SK-N-SH (cell line): ENCODE results near the gene CD96. TPM values are rescaled to one million over a fixed set of nuclear protein-coding genes. Genes with fewer than 3 reads are reported as not detected.
A peak's percentile ranks its signal among the peaks of the same experiment; 100 is the strongest.

Experiments
- CTCF ChIA-PET: fragments of 300-600, 350-600 bp; formaldehyde crosslinking; extraction: SDS; loops from one replicate; lab custom pipeline; 2021; lab: Yijun Ruan, JAX
- POLR2A ChIA-PET: fragments of 350-600 bp; sonication (Branson Sonifier 250); formaldehyde crosslinking; extraction: SDS; loops from one replicate; lab custom pipeline; 2020; ENCODE audit warnings: antibody characterized with exemption, inconsistent platforms; lab: Yijun Ruan, JAX
- DNase-seq: peaks from one replicate; pipeline ENCODE4 v3.0.0; 2012
- H2AFZ ChIP-seq: fragments of 200-600 bp; sonication (generic); 2 replicates; pipeline ENCODE4 v1.8.1; 2016; ENCODE audit warnings: antibody characterized with exemption, mild to moderate bottlenecking, low read depth
- H3F3A ChIP-seq: fragments of 200-600 bp; sonication (generic); replicated peaks from 2 replicates; pipeline ENCODE3; 2016; ENCODE audit warnings: antibody characterized with exemption, mild to moderate bottlenecking; ENCODE audit not compliant: insufficient read depth
- H3K27ac ChIP-seq, 2 experiments: fragments of 200-500 bp in 1 of 2; fragments of 200-600 bp in 1 of 2; sonication (Bioruptor generic) in 1 of 2; sonication (generic), shearing (Covaris generic) in 1 of 2; 2 replicates each; pipeline versions ENCODE4 v1.5.1 to v1.6.1; 2014 to 2016; ENCODE audit warnings: low read depth in 2 of 2, inconsistent platforms in 1 of 2, low read length in 1 of 2, mild to moderate bottlenecking in 1 of 2, mixed read lengths in 1 of 2
- H3K27me3 ChIP-seq: fragments of 200-600 bp; sonication (generic), shearing (Covaris generic); 2 replicates; pipeline ENCODE4 v1.6.1; 2016; ENCODE audit warnings: mixed run types; ENCODE audit not compliant: insufficient read depth
- H3K36me3 ChIP-seq, 2 experiments: fragments of 200-500 bp in 1 of 2; fragments of 200-600 bp in 1 of 2; sonication (Bioruptor generic) in 1 of 2; sonication (generic) in 1 of 2; replicated peaks in 1 of 2; 2 replicates each; pipeline versions ENCODE3 to v1.5.1; 2014 to 2016; ENCODE audit warnings: low read length in 1 of 2, mild to moderate bottlenecking in 1 of 2; ENCODE audit not compliant: insufficient read depth in 2 of 2, control insufficient read depth in 1 of 2
- H3K4me1 ChIP-seq, 2 experiments: fragments of 200-500 bp in 1 of 2; fragments of 200-600 bp in 1 of 2; sonication (Bioruptor generic) in 1 of 2; sonication (generic), shearing (Covaris generic) in 1 of 2; 2 replicates each; pipeline versions ENCODE4 v1.5.1 to v1.6.1; 2014 to 2016; ENCODE audit warnings: low read depth in 1 of 2, low read length in 1 of 2, mixed run types in 1 of 2; ENCODE audit not compliant: insufficient read depth in 2 of 2, control insufficient read depth in 1 of 2
- H3K4me2 ChIP-seq: fragments of 200-600 bp; sonication (generic), shearing (Covaris generic); 2 replicates; pipeline ENCODE4 v1.6.1; 2017; ENCODE audit warnings: mixed run types
- H3K4me3 ChIP-seq, 2 experiments: fragments of 200-500 bp in 1 of 2; fragments of 200-600 bp in 1 of 2; sonication (Bioruptor generic) in 1 of 2; sonication (generic), shearing (Covaris generic) in 1 of 2; 2 replicates each; pipeline versions ENCODE4 v1.5.1 to v1.8.1; 2014 to 2016; ENCODE audit warnings: low read depth in 2 of 2, inconsistent platforms in 1 of 2, low read length in 1 of 2, mild to moderate bottlenecking in 1 of 2, mixed read lengths in 1 of 2, moderate library complexity in 1 of 2
- H3K79me2 ChIP-seq: fragments of 200-600 bp; sonication (generic); 2 replicates; pipeline ENCODE4 v1.8.1; 2017; ENCODE audit warnings: mild to moderate bottlenecking; ENCODE audit not compliant: insufficient read depth
- H3K9ac ChIP-seq: fragments of 200-600 bp; sonication (generic); 2 replicates; pipeline ENCODE4 v1.6.1; 2017; ENCODE audit warnings: mixed run types
- H3K9me2 ChIP-seq: fragments of 200-600 bp; sonication (generic); 2 replicates; pipeline ENCODE4 v1.6.1; 2017; ENCODE audit warnings: mixed run types
- H3K9me3 ChIP-seq: fragments of 200-600 bp; sonication (generic); 2 replicates; pipeline ENCODE4 v1.6.1; 2017; ENCODE audit warnings: mixed run types, mild to moderate bottlenecking, moderate library complexity
- H4K20me1 ChIP-seq: fragments of 200-600 bp; sonication (generic); 2 replicates; pipeline ENCODE4 v1.6.1; 2017; ENCODE audit warnings: mild to moderate bottlenecking, mixed run types; ENCODE audit not compliant: insufficient read depth
- CHD2 ChIP-seq: fragments of 150-350 bp; IDR thresholded peaks from 2 replicates; pipeline ENCODE4 v1.6.1; 2018; ENCODE audit warnings: low read length; ENCODE audit not compliant: partially characterized antibody
- ELF1 ChIP-seq: IDR thresholded peaks from 2 replicates; pipeline ENCODE4 v1.4.0; 2012
- EP300 ChIP-seq, 2 experiments: IDR thresholded peaks; 2 replicates each; pipeline versions ENCODE4 v1.4.0 to v1.6.1; 2012; ENCODE audit warnings: borderline replicate concordance in 1 of 2, low read depth in 1 of 2, low read length in 1 of 2
- EZH2phosphoT487 ChIP-seq: fragments of 200-600 bp; sonication (generic); IDR thresholded peaks from 2 replicates; pipeline ENCODE4 v1.6.1; 2017; ENCODE audit warnings: low read depth, mixed run types, mild to moderate bottlenecking, antibody characterized with exemption, moderate library complexity, borderline replicate concordance
- FOSL2 ChIP-seq: IDR thresholded peaks from 2 replicates; pipeline ENCODE4 v1.4.0; 2012; ENCODE audit warnings: low read depth, mild to moderate bottlenecking, moderate library complexity, borderline replicate concordance
- FOXJ3 ChIP-seq: sonication (generic); formaldehyde crosslinking; IDR thresholded peaks from 2 replicates; pipeline ENCODE4 v1.5.1; 2020; ENCODE audit warnings: mild to moderate bottlenecking, missing genetic modification reagents
- FOXM1 ChIP-seq: IDR thresholded peaks from 2 replicates; pipeline ENCODE4 v1.4.0; 2012; ENCODE audit warnings: low read depth, mild to moderate bottlenecking
- JUND ChIP-seq: IDR thresholded peaks from 2 replicates; pipeline ENCODE4 v1.4.0; 2012
- MAX ChIP-seq: IDR thresholded peaks from 2 replicates; pipeline ENCODE4 v1.4.0; 2012; ENCODE audit warnings: low read depth
- MEF2A ChIP-seq: IDR thresholded peaks from 2 replicates; pipeline ENCODE4 v1.4.0; 2012; ENCODE audit warnings: low read depth, borderline replicate concordance
- PBX3 ChIP-seq: IDR thresholded peaks from 2 replicates; pipeline ENCODE4; 2012
- POLR2AphosphoS5 ChIP-seq: IDR thresholded peaks from 2 replicates; pipeline ENCODE4 v1.6.1; 2012; ENCODE audit warnings: low read depth, low read length
- RAD21 ChIP-seq: IDR thresholded peaks from 2 replicates; pipeline ENCODE4 v1.6.1; 2012; ENCODE audit warnings: mild to moderate bottlenecking, low read length
- REST ChIP-seq: IDR thresholded peaks from 2 replicates; pipeline ENCODE4 v1.6.1; 2012; ENCODE audit warnings: mild to moderate bottlenecking, low read depth, low read length, moderate library complexity
- RFX5 ChIP-seq: IDR thresholded peaks from 2 replicates; pipeline ENCODE4 v1.6.1; 2012; ENCODE audit warnings: mild to moderate bottlenecking, improper control_type of control experiment, low read length
- SIN3A ChIP-seq: IDR thresholded peaks from 2 replicates; pipeline ENCODE4 v1.6.1; 2012; ENCODE audit warnings: low read depth, mild to moderate bottlenecking, low read length, moderate library complexity, borderline replicate concordance
- TCF12 ChIP-seq: IDR thresholded peaks from 2 replicates; pipeline ENCODE4 v1.4.0; 2012
- TEAD4 ChIP-seq: IDR thresholded peaks from 2 replicates; pipeline ENCODE4 v1.4.0; 2012; ENCODE audit warnings: mild to moderate bottlenecking, borderline replicate concordance; ENCODE audit not compliant: insufficient read depth
- YY1 ChIP-seq: IDR thresholded peaks from 2 replicates; pipeline ENCODE4 v1.4.0; 2012; ENCODE audit warnings: low read depth, mild to moderate bottlenecking
- ZBTB33 ChIP-seq: IDR thresholded peaks from 2 replicates; pipeline ENCODE4 v1.4.0; 2012; ENCODE audit warnings: low read depth, borderline replicate concordance
- WGBS: methylation state at CpG from one replicate; pipeline ENCODE4 v1.1.6; 2017; ENCODE audit warnings: low lambda C conversion rate; 5-methylcytosine and 5-hydroxymethylcytosine counted together
- polyA plus RNA-seq, 3 experiments: library from polyadenylated mRNA; depleted of rRNA; stranded (reverse); fragments of >200 nt; gene quantifications; 2 replicates each; pipeline ENCODE4 v1.2.3, GENCODE V29; 2012

The CD96 gene
- polyA plus RNA-seq, 1 of the 3 experiments (the other 2 are of a cell fraction): 0.02 TPM

- TF ChIP-seq EP300 (IDR thresholded peaks at IDR 0.05; ENCODE audit: borderline replicate concordance in 1 of 2, low read depth in 1 of 2, low read length in 1 of 2) (no peak), TCF12 (no peak), EZH2phosphoT487 (no peak)
- Histone ChIP-seq H3K4me3 (no peak overlapping the region), H3K9ac (no peak overlapping the region), H3K79me2 (peaks cover 81% of the 10 kb centered on the region), H3F3A (peaks cover 51% of the 10 kb centered on the region), H3K27ac (peak overlapping the region in 1 of 2 experiments; percentile 90; a peak in 2 of 4 replicates), H3K4me2 (peak overlapping the region; percentile 33), H3K9me3 (no peaks in the 10 kb centered on the region), H3K27me3 (no peaks in the 10 kb centered on the region), H2AFZ (no peak overlapping the region), H3K36me3 (no peaks in the 10 kb centered on the region), H4K20me1 (no peaks in the 10 kb centered on the region), H3K9me2 (no peaks in the 10 kb centered on the region), H3K4me1 (peaks cover 3 to 29% of the 10 kb centered on the region in 2 experiments)
- POLR2A ChIA-PET: no interaction called here
- 100% methylated on average over 1 of the region's 2 CpGs for WGBS
- CTCF ChIA-PET: interaction anchor here (0.6 to 5.2 kb wide), 7 partner anchors 14 to 319 kb away, joined by 3 to 61 read pairs (median 4); no protein-coding TSS in a partner anchor
- DNase-seq: no peak
These were observed 152.5 kb downstream of the CD96 start for GRCh38 chr3:111694471-111694870.

- WGBS: 0% methylated on average over 1 of the region's 1 CpG
- no peak overlapping the region for H3K4me3 ChIP-seq
- H3K27ac ChIP-seq: peak overlapping the region; percentile 55 to 90; a peak in 3 of 4 replicates
- no peaks in the 10 kb centered on the region for H3K27me3 ChIP-seq
- no peaks in the 10 kb centered on the region for H3K36me3 ChIP-seq
- CTCF ChIA-PET: interaction anchor here (1.1 to 5.9 kb wide), 3 partner anchors 21 to 271 kb away, joined by 3 to 50 read pairs (median 4); no protein-coding TSS in a partner anchor
- no peaks in the 10 kb centered on the region for H3K9me2 ChIP-seq
- no peaks in the 10 kb centered on the region for H3K9me3 ChIP-seq
- POLR2A ChIA-PET: no interaction called here
- H4K20me1 ChIP-seq: no peaks in the 10 kb centered on the region
- peak overlapping the region; percentile 48 for H3K4me2 ChIP-seq
- H2AFZ ChIP-seq: 0 out of 2 replicates have a peak overlapping the region, but pooled peaks have one; percentile 71
- peak overlapping the region; percentile 58; the same call in 1 of the 2 replicates for H3K9ac ChIP-seq
- H3K79me2 ChIP-seq: peaks cover 82% of the 10 kb centered on the region
- peaks cover 3 to 24% of the 10 kb centered on the region in 2 experiments for H3K4me1 ChIP-seq
- no peak for DNase-seq
- H3F3A ChIP-seq: peaks cover 42% of the 10 kb centered on the region
- TF ChIP-seq JUND (peak; percentile 93), MEF2A (0 out of 2 replicates have a peak, but pooled peaks have one; percentile 15), TCF12 (peak; percentile 81), REST (no peak), ZBTB33 (0 out of 2 replicates have a peak, but pooled peaks have one; percentile 15), POLR2AphosphoS5 (peak; percentile 19; the same call in 1 of the 2 replicates), FOXJ3 (CRISPR knock-in tag) (no peak), RFX5 (no peak), CHD2 (no peak), ELF1 (no peak), FOSL2 (peak; percentile 95), EP300 (IDR thresholded peaks at IDR 0.05; ENCODE audit: borderline replicate concordance in 1 of 2, low read depth in 1 of 2, low read length in 1 of 2) (peak in 1 of 2 experiments; percentile 89; a peak in 2 of 4 replicates), MAX (peak; percentile 61; the same call in 1 of the 2 replicates), FOXM1 (peak; percentile 85), TEAD4 (peak; percentile 84), SIN3A (no peak), EZH2phosphoT487 (no peak), YY1 (peak; percentile 73; the same call in 1 of the 2 replicates), PBX3 (peak; percentile 65), RAD21 (no peak)
These were observed 153.7 kb downstream of the CD96 start for GRCh38 chr3:111695636-111696117.
